Measurements from ENCODE around the gene LRP11.
"Not testable (repeated sequence)": the region's sequence is repeated elsewhere in the genome, so short reads cannot be mapped to it uniquely, and the experiment has no call there.

The LRP11 gene

GRCh38 chr6:149867876-149868640 is 3.9 kb upstream of the LRP11 start:
- DNase-seq: no peak

DNA sequence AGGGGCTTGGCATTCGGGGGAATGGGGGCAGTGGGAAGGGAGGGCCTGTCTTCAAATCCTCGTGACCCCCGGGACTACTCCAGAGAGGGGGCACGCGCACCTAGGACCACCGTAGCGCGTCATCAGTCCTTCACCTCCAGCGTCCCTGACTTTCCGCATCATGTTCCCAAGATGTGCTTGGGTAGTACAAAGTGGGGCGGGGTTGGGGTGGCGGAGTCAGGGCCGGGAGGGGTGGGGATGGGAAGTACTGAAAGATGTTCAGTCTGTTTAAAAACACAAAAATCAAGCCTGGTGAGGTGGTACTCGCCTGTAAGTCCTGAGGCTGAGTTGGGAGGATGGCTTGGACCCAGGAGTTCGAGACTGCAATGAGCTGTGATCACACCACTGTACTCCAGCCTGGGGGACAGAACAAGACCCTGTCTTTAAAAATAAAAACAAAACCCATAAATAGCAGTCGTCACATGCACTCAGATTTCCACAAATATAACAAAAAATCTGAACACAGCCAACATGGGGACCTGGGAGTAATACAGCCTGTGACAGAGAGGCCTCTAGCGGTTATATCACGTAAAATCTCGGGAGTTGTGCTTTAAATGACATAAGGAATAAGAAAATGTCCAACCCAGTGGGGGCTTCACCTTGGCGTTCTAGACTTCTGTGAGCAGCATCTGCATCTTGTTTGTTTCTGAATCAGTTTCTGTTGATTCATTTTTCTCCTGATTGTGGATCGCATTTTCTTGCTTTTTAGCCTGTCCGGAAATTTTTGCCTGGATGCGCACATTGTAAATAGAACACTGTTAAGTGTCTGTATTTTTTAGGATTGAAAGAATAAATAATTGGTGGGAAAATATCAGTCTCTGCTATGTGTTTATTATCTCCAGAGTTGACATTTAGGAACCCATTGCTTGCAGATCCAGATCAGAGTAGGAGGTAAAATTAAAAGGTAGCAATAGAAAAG is 698 bp upstream of the LRP11 start:
- DNase-seq: peak; percentile 75

GRCh38 chr6:149862922-149863697 is 1.0 kb downstream of the LRP11 start:
- DNase-seq: peak; percentile 72

DNA sequence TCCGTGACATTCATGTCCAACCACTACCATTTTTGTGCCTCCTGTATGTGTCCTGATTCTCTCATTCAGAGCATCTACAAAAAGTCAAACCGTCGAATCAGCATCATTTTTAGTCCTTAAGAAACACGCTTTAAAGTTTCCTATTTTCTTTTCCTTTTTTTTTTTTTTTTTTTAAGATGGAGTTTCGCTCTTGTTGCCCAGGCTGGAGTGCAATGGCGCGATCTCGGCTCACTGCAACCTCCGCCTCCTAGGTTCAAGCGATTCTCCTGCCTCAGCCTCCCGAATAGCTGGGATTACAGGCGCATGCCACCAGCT is 1.8 kb downstream of the LRP11 start:
- not testable (repeated sequence) for DNase-seq

GRCh38 chr6:149861603-149862423 is 2.3 kb downstream of the LRP11 start:
- no peak for DNase-seq

DNA sequence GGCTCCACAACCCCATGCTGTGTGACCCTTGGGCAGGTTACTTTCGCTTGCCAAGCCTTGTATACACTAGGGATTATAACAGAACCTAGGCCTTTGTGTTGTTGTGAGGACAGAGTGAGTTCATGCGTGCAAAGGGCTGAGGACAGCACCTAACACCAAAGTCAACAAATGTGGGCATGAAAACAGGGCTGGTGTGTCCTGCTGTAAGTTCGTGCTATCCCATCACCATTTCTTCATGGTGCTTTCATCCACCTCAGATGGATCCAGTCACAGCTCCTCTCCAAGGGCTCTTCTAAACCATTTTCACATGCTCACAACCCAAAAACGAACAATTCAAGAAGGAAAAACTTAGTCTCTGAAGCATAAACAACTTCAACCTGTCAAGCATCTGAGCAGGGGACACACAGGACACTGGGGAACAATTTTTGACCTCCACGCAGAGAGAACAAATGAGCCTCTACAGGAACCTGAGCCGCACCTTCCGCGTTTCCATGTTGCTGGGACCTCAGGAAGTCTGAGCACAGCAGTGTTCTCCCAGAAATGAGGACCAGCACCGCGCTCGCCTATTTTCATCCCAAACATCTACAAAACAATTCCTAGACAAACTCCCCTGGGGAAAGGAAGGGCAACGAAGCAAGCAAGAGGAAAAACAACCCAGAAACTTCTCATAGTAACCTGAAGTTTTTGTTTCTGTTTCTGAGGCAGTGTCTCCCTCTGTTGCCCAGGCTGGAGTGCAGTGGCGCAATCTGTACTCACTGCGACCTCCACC is 3.1 kb downstream of the LRP11 start:
- peak; percentile 43 for DNase-seq

DNA sequence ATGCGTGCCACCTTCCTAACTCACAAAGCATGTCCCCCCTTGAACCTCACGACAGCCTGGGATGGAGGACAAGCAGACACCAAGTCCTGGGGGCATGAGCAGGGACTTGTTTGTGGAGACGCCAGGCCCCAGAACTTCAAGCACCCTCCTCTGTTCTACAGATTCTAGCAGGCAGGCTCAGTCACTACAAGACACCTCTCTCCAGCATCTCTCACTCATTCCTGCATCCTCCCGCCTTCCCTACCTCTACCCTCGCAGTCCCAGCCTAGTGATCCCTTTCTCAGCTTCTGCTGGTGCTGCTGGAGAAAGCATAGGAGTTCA is 3.7 kb downstream of the LRP11 start:
- DNase-seq: no peak

- DNase-seq: no peak
These were observed 4.2 kb downstream of the LRP11 start for GRCh38 chr6:149859938-149860337.

DNA sequence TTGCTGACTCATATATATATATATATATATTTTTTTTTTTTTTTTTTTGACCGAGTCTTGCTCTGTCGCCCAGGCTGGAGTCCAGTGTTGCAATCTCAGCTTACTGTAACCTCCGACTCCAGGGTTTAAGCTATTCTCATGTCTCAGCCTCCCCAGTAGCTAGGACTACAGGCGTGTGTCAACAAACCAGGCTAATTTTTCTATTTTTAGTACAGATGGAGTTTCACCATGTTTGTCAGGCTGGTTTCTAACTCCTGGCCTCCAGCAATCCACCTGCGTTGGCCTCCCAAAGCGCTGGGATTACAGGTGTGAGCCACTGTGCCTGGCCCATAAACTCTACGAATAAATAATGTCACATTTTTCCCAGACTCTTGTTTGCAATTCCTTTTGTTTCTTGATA is 4.8 kb downstream of the LRP11 start:
- peak; percentile 88 for DNase-seq

DNA sequence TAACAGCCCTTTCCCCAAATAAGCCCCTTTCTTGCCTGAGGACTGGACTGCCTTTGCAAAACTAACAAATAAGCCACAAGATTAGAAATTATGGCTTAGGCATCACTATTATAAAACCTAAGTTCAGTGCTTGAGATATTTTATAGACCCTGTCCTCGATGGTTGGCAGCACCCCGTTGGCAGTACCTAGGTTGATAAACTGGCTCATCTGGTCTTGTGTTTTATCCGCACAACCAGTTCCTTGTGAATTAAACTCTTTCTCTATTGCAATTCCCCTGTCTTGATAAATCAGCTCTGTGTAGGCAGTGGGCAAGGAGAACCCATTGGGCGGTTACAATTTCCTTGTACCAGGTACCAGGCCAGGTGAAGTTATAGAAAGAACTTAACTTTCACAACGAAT is 6.6 kb downstream of the LRP11 start:
- no peak for DNase-seq

- no peak for DNase-seq
These were observed 7.7 kb downstream of the LRP11 start for GRCh38 chr6:149856256-149856994.

- DNase-seq: no peak
These were observed 8.4 kb downstream of the LRP11 start for GRCh38 chr6:149855741-149856140.

GRCh38 chr6:149855040-149855654 is 9.0 kb downstream of the LRP11 start:
- DNase-seq: peak; percentile 93

DNA sequence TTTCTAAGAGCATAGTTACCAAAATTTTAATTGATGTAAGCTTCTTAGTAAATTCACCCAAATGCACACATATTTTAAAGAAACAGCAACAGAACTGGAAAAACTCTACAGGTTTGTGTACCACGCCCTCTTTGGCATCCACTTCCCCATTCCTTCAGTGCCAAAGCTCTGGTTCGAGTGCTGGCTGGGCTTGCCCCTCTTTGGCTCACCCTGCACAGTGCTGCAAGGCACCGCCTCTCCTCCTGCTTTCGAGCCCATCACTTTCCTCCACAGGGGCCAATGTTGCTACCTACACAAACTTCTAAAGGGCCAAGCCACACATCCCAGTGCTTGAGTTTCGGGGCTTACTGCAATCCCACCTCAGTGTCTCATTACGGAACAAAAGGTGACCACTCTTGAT is 9.6 kb downstream of the LRP11 start:
- peak; percentile 44 for DNase-seq

DNA sequence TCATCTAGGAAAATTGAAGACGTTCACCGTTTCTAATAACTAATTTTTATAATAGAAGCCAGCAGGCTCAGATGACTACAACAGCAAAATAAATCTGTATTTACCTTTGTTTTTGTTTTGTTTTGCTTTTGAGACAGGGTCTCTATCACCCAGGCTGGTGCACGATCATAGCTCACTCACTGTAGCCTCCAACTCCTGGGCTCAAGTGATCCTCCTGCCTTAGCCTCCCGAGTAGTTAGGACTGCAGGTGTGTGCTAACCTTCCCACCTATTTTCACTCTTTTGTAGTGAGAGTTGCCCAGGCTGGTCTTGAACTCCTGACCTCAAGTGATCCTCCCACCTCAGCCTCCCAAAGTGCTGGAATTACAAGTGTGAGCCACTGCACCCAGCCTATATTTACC is 10.1 kb downstream of the LRP11 start:
- DNase-seq: not testable (repeated sequence)

DNA sequence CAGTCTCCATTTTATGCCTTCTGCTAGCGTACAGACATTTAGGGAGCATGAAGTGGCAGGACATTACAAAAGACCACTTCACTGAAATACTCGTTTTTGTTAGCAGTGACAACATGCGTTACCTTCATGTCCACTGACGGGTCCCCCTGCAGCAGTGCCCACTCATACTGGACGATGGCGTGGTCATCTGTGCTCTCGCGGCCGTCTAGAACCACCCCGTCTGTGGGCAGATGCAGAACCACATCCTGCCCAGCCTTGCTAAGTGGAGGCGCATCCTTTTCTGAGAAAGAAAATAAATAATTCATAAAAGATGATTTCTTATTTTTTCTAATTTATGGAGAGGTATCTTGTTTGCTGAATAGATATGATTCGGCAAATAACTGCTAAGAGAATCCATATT is 11.3 kb downstream of the LRP11 start:
- DNase-seq: no peak

GRCh38 chr6:149852180-149852579 is 12.0 kb downstream of the LRP11 start:
- no peak for DNase-seq

DNA sequence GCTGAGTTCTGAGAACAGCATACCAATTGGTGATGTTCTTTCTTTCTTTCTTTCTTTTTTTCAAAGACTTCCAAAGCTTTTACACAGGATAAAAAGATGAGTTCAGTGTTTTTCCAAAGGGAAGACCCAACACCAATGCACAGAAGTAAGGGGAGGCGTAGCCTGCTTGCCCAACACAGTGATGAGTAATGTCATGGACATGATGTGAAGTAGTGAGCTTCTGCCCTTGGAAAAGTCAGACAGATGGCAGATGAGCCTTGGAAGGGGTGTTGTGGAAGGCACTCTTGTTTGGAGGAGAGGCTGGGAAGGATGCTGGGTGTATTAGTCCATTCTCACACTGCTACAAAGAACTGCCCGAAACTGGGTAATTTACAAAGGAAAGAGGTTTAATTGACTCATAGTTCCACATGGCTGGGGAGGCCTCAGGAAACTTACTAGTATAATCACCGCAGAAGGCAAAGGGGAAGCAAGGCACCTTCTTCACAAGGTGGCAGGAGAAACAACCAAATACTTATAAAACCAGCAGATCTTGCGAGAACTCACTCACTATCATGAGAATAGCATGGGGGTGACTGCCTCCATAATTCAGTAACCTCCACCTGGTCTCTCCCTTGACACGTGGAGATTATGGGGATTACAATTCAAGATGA is 12.6 kb downstream of the LRP11 start:
- DNase-seq: peak; percentile 75

DNA sequence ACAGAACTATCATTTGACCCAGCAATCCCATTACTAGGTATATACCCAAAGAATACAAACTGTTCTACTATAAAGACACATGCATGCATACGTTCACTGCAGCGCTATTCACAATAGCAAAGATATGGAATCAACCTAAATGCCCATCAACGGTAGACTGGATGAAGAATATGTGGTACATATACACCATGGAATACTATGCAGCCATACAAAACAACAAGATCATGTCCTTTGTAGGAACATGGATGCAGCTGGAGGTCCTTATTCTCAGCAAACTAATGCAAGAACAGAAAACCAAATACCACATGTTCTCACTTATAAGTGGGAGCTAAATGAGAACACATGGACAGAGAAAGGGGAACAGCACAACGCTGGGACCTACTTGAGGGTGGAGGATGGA is 15.8 kb downstream of the LRP11 start:
- DNase-seq: not testable (repeated sequence)

GRCh38 chr6:149847939-149848267 is 16.3 kb downstream of the LRP11 start:
- no peak for DNase-seq

Data from fibroblast of skin of scalp (primary cell).